Astrocyte of the hippocampus (primary cell): ENCODE results near the gene C19orf44.

Source experiments
- DNase-seq: peaks from one replicate; pipeline ENCODE4 v3.0.0; 2011; ENCODE audit warnings: low read depth, low spot score

Gene C19orf44

GRCh38 chr19:16516923-16517610 lies 20.9 kb downstream of the C19orf44 start:
- no peak for DNase-seq

- DNase-seq = no peak
Observed at GRCh38 chr19:16518061-16518460, 21.9 kb downstream of the C19orf44 start.

- no peak for DNase-seq
Observed at GRCh38 chr19:16518483-16519229, 22.5 kb downstream of the C19orf44 start.

GRCh38 chr19:16519230-16519687 lies 23.1 kb downstream of the C19orf44 start:
- DNase-seq = no peak

GRCh38 chr19:16520074-16520973 lies 24.1 kb downstream of the C19orf44 start:
- no peak for DNase-seq

GRCh38 chr19:16520986-16521624 lies 24.9 kb downstream of the C19orf44 start:
- no peak for DNase-seq

- DNase-seq = no peak
Observed at GRCh38 chr19:16521715-16522289, 25.6 kb downstream of the C19orf44 start.

GRCh38 chr19:16522559-16523377 lies 26.6 kb downstream of the C19orf44 start:
- DNase-seq = no peak

GRCh38 chr19:16524991-16525734 lies 29.0 kb downstream of the C19orf44 start:
- DNase-seq = no peak

GRCh38 chr19:16525751-16526481 lies 29.7 kb downstream of the C19orf44 start:
- DNase-seq = no peak

GRCh38 chr19:16527334-16527935 lies 31.2 kb downstream of the C19orf44 start:
- no peak for DNase-seq

- DNase-seq = peak; percentile 30
Observed at GRCh38 chr19:16527971-16528521, 31.9 kb downstream of the C19orf44 start.

GRCh38 chr19:16529466-16530144 lies 33.4 kb downstream of the C19orf44 start:
- DNase-seq = no peak

GRCh38 chr19:16530540-16531379 lies 34.6 kb downstream of the C19orf44 start:
- DNase-seq = no peak

- no peak for DNase-seq
Observed at GRCh38 chr19:16531380-16531669, 35.1 kb downstream of the C19orf44 start.

GRCh38 chr19:16532440-16533234 lies 36.4 kb downstream of the C19orf44 start:
- DNase-seq = no peak
